Memory B cell (primary cell): ENCODE data around the gene IGHMBP2.

ENCODE experiments used
- ATAC-seq: fragments of 150-1000 bp; cut with Tn5 transposase; 2 replicates; pipeline ENCODE4 v1.10.0; 2021; ENCODE audit warnings: low read depth, mild to moderate bottlenecking, moderate library complexity
- DNase-seq, 2 donors: peaks; one replicate each; pipeline ENCODE4 v3.0.0; 2022; ENCODE audit warnings: low spot score in 2 of 2
- H3K27ac Mint-ChIP-seq: one replicate; pipeline ENCODE4 v1.8.0; 2022; ENCODE audit warnings: mild to moderate bottlenecking, moderate library complexity, mixed read lengths
- H3K27me3 Mint-ChIP-seq: one replicate; pipeline ENCODE4 v1.8.0; 2022; ENCODE audit warnings: mixed read lengths
- H3K36me3 Mint-ChIP-seq: one replicate; pipeline ENCODE4 v1.8.0; 2022; ENCODE audit warnings: mild to moderate bottlenecking, mixed read lengths
- H3K4me1 Mint-ChIP-seq: one replicate; pipeline ENCODE4 v1.8.0; 2022; ENCODE audit warnings: mixed read lengths
- H3K4me3 Mint-ChIP-seq: one replicate; pipeline ENCODE4 v1.8.0; 2022; ENCODE audit warnings: mild to moderate bottlenecking, moderate library complexity, mixed read lengths
- H3K9me3 Mint-ChIP-seq: one replicate; pipeline ENCODE4 v1.8.0; 2022; ENCODE audit warnings: mixed read lengths

Gene IGHMBP2

GRCh38 chr11:68977781-68978625, 74.3 kb downstream of the IGHMBP2 start:
- no peak for ATAC-seq
- H3K27ac Mint-ChIP-seq, result no peak overlapping the region
- H3K9me3 Mint-ChIP-seq, result peaks cover 10% of the 10 kb centered on the region

GRCh38 chr11:68978626-68978930, 74.9 kb downstream of the IGHMBP2 start:
- no peak for DNase-seq
- H3K4me1 Mint-ChIP-seq, result peaks cover 3% of the 10 kb centered on the region
- peaks cover 10% of the 10 kb centered on the region for H3K9me3 Mint-ChIP-seq
- no peak for ATAC-seq
- no peaks in the 10 kb centered on the region for H3K36me3 Mint-ChIP-seq
- H3K27ac Mint-ChIP-seq, result no peak overlapping the region
- H3K4me3 Mint-ChIP-seq, result no peak overlapping the region
- H3K27me3 Mint-ChIP-seq, result peaks cover 9% of the 10 kb centered on the region

More at GRCh38 chr11:68977781-68978625, 74.3 kb downstream of the IGHMBP2 start:
- Mint-ChIP-seq H3K36me3 (no peaks in the 10 kb centered on the region), H3K27me3 (peaks cover 9% of the 10 kb centered on the region), H3K4me1 (peaks cover 3% of the 10 kb centered on the region), H3K4me3 (no peak overlapping the region)
- DNase-seq, result no peak

- Mint-ChIP-seq H3K4me3 (no peak overlapping the region), H3K9me3 (peaks cover 10% of the 10 kb centered on the region), H3K4me1 (peaks cover 3% of the 10 kb centered on the region), H3K27me3 (peaks cover 9% of the 10 kb centered on the region), H3K36me3 (no peaks in the 10 kb centered on the region), H3K27ac (no peak overlapping the region)
- DNase-seq, result no peak
- ATAC-seq, result no peak
Measured at GRCh38 chr11:68978931-68979594, 75.4 kb downstream of the IGHMBP2 start.

GRCh38 chr11:68979931-68980775, 76.5 kb downstream of the IGHMBP2 start:
- no peak overlapping the region for H3K4me3 Mint-ChIP-seq
- H3K27ac Mint-ChIP-seq, result no peak overlapping the region
- no peaks in the 10 kb centered on the region for H3K4me1 Mint-ChIP-seq
- peaks cover 9% of the 10 kb centered on the region for H3K27me3 Mint-ChIP-seq
- ATAC-seq (no peak), DNase-seq (no peak)
- no peaks in the 10 kb centered on the region for H3K36me3 Mint-ChIP-seq
- H3K9me3 Mint-ChIP-seq, result peaks cover 10% of the 10 kb centered on the region

- Mint-ChIP-seq H3K27ac (no peak within 1 kb of the TSS), H3K36me3 (no peaks in the 10 kb centered on the region), H3K4me3 (no peak within 1 kb of the TSS), H3K4me1 (no peaks in the 10 kb centered on the region), H3K9me3 (peaks cover 10% of the 10 kb centered on the region), H3K27me3 (peaks cover 9% of the 10 kb centered on the region)
- DNase-seq (no peak), ATAC-seq (no peak)
Measured at GRCh38 chr11:68980776-68981065, 77.0 kb downstream of the IGHMBP2 start, which contains the start of gene MRGPRD. TSS of gene MRGPRD (minus strand) at chr11:68980986. CDS start at chr11:68980986, 0 bp downstream.

GRCh38 chr11:68982134-68982533, 78.4 kb downstream of the IGHMBP2 start:
- DNase-seq (no peak), ATAC-seq (no peak)
- no peak overlapping the region for H3K4me3 Mint-ChIP-seq
- no peaks in the 10 kb centered on the region for H3K4me1 Mint-ChIP-seq
- peaks cover 14% of the 10 kb centered on the region for H3K27me3 Mint-ChIP-seq
- H3K9me3 Mint-ChIP-seq, result peaks cover 18% of the 10 kb centered on the region
- no peak overlapping the region for H3K27ac Mint-ChIP-seq
- peaks cover 4% of the 10 kb centered on the region for H3K36me3 Mint-ChIP-seq

- no peaks in the 10 kb centered on the region for H3K4me1 Mint-ChIP-seq
- H3K9me3 Mint-ChIP-seq, result peaks cover 18% of the 10 kb centered on the region
- H3K4me3 Mint-ChIP-seq, result no peak overlapping the region
- no peak for ATAC-seq
- H3K27ac Mint-ChIP-seq, result no peak overlapping the region
- peaks cover 14% of the 10 kb centered on the region for H3K27me3 Mint-ChIP-seq
- H3K36me3 Mint-ChIP-seq, result peaks cover 4% of the 10 kb centered on the region
- no peak for DNase-seq
Measured at GRCh38 chr11:68983801-68984200, 80.1 kb downstream of the IGHMBP2 start.

GRCh38 chr11:68987211-68987610, 83.5 kb downstream of the IGHMBP2 start:
- Mint-ChIP-seq H3K9me3 (peaks cover 14% of the 10 kb centered on the region), H3K27ac (no peak overlapping the region), H3K27me3 (peaks cover 12% of the 10 kb centered on the region), H3K4me3 (no peak overlapping the region), H3K4me1 (no peaks in the 10 kb centered on the region), H3K36me3 (peaks cover 4% of the 10 kb centered on the region)
- ATAC-seq, result no peak
- no peak for DNase-seq

GRCh38 chr11:68988491-68988890, 84.8 kb downstream of the IGHMBP2 start:
- no peak overlapping the region for H3K27ac Mint-ChIP-seq
- peaks cover 4% of the 10 kb centered on the region for H3K36me3 Mint-ChIP-seq
- DNase-seq (no peak), ATAC-seq (no peak)
- H3K4me1 Mint-ChIP-seq, result peaks cover 2% of the 10 kb centered on the region
- peaks cover 7% of the 10 kb centered on the region for H3K9me3 Mint-ChIP-seq
- H3K4me3 Mint-ChIP-seq, result no peak overlapping the region
- H3K27me3 Mint-ChIP-seq, result peaks cover 16% of the 10 kb centered on the region
